GM12878 (cell line): ENCODE results near the gene PHC2. TPM values are rescaled to one million over a fixed set of nuclear protein-coding genes. Genes with fewer than 3 reads are reported as not detected.

Experiments
- ATAC-seq: fragments of 200-7000 bp; cut with Tn5 transposase; 3 replicates; pipeline ENCODE4 v1.9.1; 2020; ENCODE audit warnings: mild to moderate bottlenecking, moderate library complexity
- BruUV-seq: library from RNA; stranded (reverse); fragments of 400-500 nt; replicated peaks from 2 replicates; lab custom pipeline; 2021; lab: Mats Ljungman, UMichigan
- CTCF ChIA-PET: fragments of 300-600 bp; sonication (Branson Sonifier 250); formaldehyde crosslinking; extraction: SDS; loops from one replicate; lab custom pipeline; 2021; ENCODE audit warnings: inconsistent platforms; lab: Yijun Ruan, JAX
- POLR2A ChIA-PET: fragments of 350-600 bp; formaldehyde crosslinking; extraction: SDS; loops from one replicate; lab custom pipeline; 2021; ENCODE audit warnings: inconsistent platforms; lab: Charles Lee
- RAD21 ChIA-PET: fragments of 300-600 bp; sonication (Branson Sonifier 250); formaldehyde crosslinking; loops from one replicate; lab custom pipeline; 2023; ENCODE audit warnings: antibody characterized with exemption; ENCODE audit not compliant: unreplicated experiment; lab: Charles Lee
- SMC1A ChIA-PET: fragments of 300-600 bp; sonication (Branson Sonifier 250); formaldehyde crosslinking; loops from one replicate; lab custom pipeline; 2023; ENCODE audit not compliant: unreplicated experiment, uncharacterized antibody; lab: Charles Lee
- DNase-seq: peaks from one replicate; pipeline ENCODE4 v3.0.0-alpha.2; 2011; ENCODE audit warnings: low read depth, low spot score
- FAIRE-seq: peaks from 3 replicates; lab custom pipeline; 2011; peaks lifted over from hg19 to GRCh38; lab: Jason Lieb, UNC
- H2AFZ ChIP-seq: 2 replicates; pipeline ENCODE4 v1.6.0; 2011; ENCODE audit warnings: low read depth, low read length, control low read depth; ENCODE audit not compliant: control insufficient read depth
- H3K27ac ChIP-seq: 2 replicates; pipeline ENCODE4 v1.5.1; 2011; ENCODE audit warnings: control low read depth; ENCODE audit not compliant: control insufficient read depth, insufficient read depth
- H3K27me3 ChIP-seq, 2 experiments: replicated peaks in 1 of 2; 2 replicates each; pipeline versions ENCODE4 v1.6.0 to v1.6.1; 2011; ENCODE audit warnings: low read length in 1 of 2; ENCODE audit not compliant: control insufficient read depth in 2 of 2, insufficient read depth in 2 of 2
- H3K36me3 ChIP-seq, 2 experiments: 2 replicates each; pipeline ENCODE4 v1.5.1; 2011; ENCODE audit warnings: low read length in 1 of 2; ENCODE audit not compliant: control insufficient read depth in 2 of 2, insufficient read depth in 2 of 2
- H3K4me1 ChIP-seq: 2 replicates; pipeline ENCODE4 v1.6.1; 2011; ENCODE audit warnings: mild to moderate bottlenecking, low read length, moderate library complexity, mixed read lengths; ENCODE audit not compliant: control insufficient read depth, insufficient read depth
- H3K4me2 ChIP-seq: 2 replicates; pipeline ENCODE4 v1.6.0; 2011; ENCODE audit warnings: control low read depth; ENCODE audit not compliant: control insufficient read depth, insufficient read depth
- H3K4me3 ChIP-seq: fragments of 200-600 bp; sonication (generic); 2 replicates; pipeline ENCODE4 v1.5.1; 2016
- H3K79me2 ChIP-seq: 2 replicates; pipeline ENCODE4 v1.6.0; 2011; ENCODE audit warnings: low read length; ENCODE audit not compliant: control insufficient read depth, insufficient read depth
- H3K9ac ChIP-seq: 2 replicates; pipeline ENCODE4 v1.8.0; 2011; ENCODE audit warnings: low read length, control low read depth, mixed read lengths; ENCODE audit not compliant: control insufficient read depth, insufficient read depth
- H3K9me3 ChIP-seq: replicated peaks from 3 replicates; pipeline ENCODE4 v1.5.1; 2011; ENCODE audit warnings: mild to moderate bottlenecking, low read length; ENCODE audit not compliant: control insufficient read depth, insufficient read depth
- H4K20me1 ChIP-seq: 2 replicates; pipeline ENCODE4 v1.6.0; 2011; ENCODE audit not compliant: control insufficient read depth, insufficient read depth
- CUX1 ChIP-seq: IDR thresholded peaks from 2 replicates; pipeline ENCODE4 v1.6.1; 2012; ENCODE audit warnings: improper control_type of control experiment, low read depth, low read length; ENCODE audit not compliant: insufficient replicate concordance
- GATAD2B ChIP-seq: fragments of 450-650 bp; conservative IDR thresholded peaks from 2 replicates; pipeline ENCODE4 v1.6.1; 2017; ENCODE audit warnings: low read depth, mild to moderate bottlenecking, moderate library complexity
- IKZF2 ChIP-seq, 2 experiments: fragments of 450-650 bp; IDR thresholded peaks; 2 replicates each; pipeline ENCODE4 v1.6.1; 2017; ENCODE audit warnings: mild to moderate bottlenecking in 2 of 2, moderate library complexity in 2 of 2
- IRF4 ChIP-seq: IDR thresholded peaks from 2 replicates; pipeline ENCODE4 v1.6.1; 2011; ENCODE audit warnings: low read depth, low read length
- IRF5 ChIP-seq: fragments of 450-650 bp; IDR thresholded peaks from 2 replicates; pipeline ENCODE4 v1.6.1; 2017; ENCODE audit warnings: borderline replicate concordance
- NR2C2 ChIP-seq: IDR thresholded peaks from 2 replicates; pipeline ENCODE4 v1.6.1; 2011; ENCODE audit warnings: borderline replicate concordance, low read depth; ENCODE audit not compliant: control insufficient read depth, insufficient read length
- POLR2A ChIP-seq: IDR thresholded peaks from 2 replicates; pipeline ENCODE4 v1.6.1; 2011; ENCODE audit warnings: low read depth, mild to moderate bottlenecking, low read length
- SIN3A ChIP-seq: IDR thresholded peaks from 2 replicates; pipeline ENCODE4 v1.6.1; 2012; ENCODE audit warnings: low read depth, low read length, improper control_type of control experiment
- SIX5 ChIP-seq: IDR thresholded peaks from 2 replicates; pipeline ENCODE4 v1.6.1; 2011; ENCODE audit warnings: mild to moderate bottlenecking, low read depth, low read length, moderate library complexity; ENCODE audit not compliant: severe bottlenecking
- SP1 ChIP-seq: IDR thresholded peaks from one replicate; pipeline ENCODE4 v1.6.1; 2011; ENCODE audit warnings: low read depth, low read length
- SREBF1 ChIP-seq: IDR thresholded peaks from 2 replicates; pipeline ENCODE4 v1.6.1; 2012; ENCODE audit warnings: mild to moderate bottlenecking, low read length
- TCF12 ChIP-seq: IDR thresholded peaks from 2 replicates; pipeline ENCODE4 v1.6.1; 2011; ENCODE audit warnings: low read depth, mild to moderate bottlenecking, low read length
- ZBTB40 ChIP-seq: fragments of 450-650 bp; IDR thresholded peaks from 2 replicates; pipeline ENCODE4 v1.6.1; 2016; ENCODE audit warnings: mild to moderate bottlenecking, moderate library complexity, borderline replicate concordance
- ZNF217 ChIP-seq: fragments of 450-650 bp; IDR thresholded peaks from 2 replicates; pipeline ENCODE4 v1.6.1; 2017; ENCODE audit warnings: antibody characterized with exemption, mild to moderate bottlenecking
- WGBS: methylation state at CpG from one replicate; pipeline ENCODE4 v1.1.6; 2016; ENCODE audit warnings: low lambda C conversion rate; ENCODE audit not compliant: insufficient replicate concordance, insufficient coverage; ENCODE audit errors: missing lambda C conversion rate; 5-methylcytosine and 5-hydroxymethylcytosine counted together
- in situ Hi-C: fragments of 300-500 bp; cut with MboI; formaldehyde crosslinking; loops from 9 replicates; pipeline ENCODE4 v1.14.3; 2018; ENCODE audit warnings: mixed read lengths
- intact Hi-C: fragments of 100-400 bp; cut with micrococcal nuclease; formaldehyde crosslinking; loops from one replicate; pipeline ENCODE4 v1.14.2; 2022; ENCODE audit not compliant: unreplicated experiment
- polyA plus RNA-seq, 11 experiments: library from polyadenylated mRNA; depleted of rRNA in 4 of 11; unstranded in 6 of 11; stranded (reverse) in 5 of 11; fragments of >200 nt; fragmentation: Nextera tagmentation in 4 of 11; fragmentation: Illumina TruSeq in 1 of 11; extraction: Ambion mirVana in 4 of 11; extraction: Trizol in 1 of 11; gene quantifications; 1 replicate in 1 of 11; 2 replicates in 10 of 11; pipeline versions ENCODE4 v1.2.1 to v1.2.3, GENCODE V29; 2011 to 2016; ENCODE audit warnings: inconsistent platforms in 2 of 11, missing spikeins in 2 of 11, low read depth in 1 of 11
- total RNA-seq, 4 experiments: library from RNA; depleted of rRNA in 3 of 4; stranded (reverse); fragments of >200 nt in 3 of 4; fragmentation: Illumina TruSeq in 1 of 4; extraction: Trizol in 1 of 4; gene quantifications; 2 replicates each; pipeline versions ENCODE4 v1.2.1 to v1.2.3, GENCODE V29; 2013 to 2021

The PHC2 gene
- total and polyA plus RNA-seq, 10 of the 15 experiments (the other 5 are each of a cell fraction or from before 2014, with no cell fraction given): 2.0 to 35.9 (median 16.4) TPM

GRCh38 chr1:33323663-33324477 is 107.0 kb downstream of the PHC2 start:
- H3K9ac ChIP-seq: no peak overlapping the region
- intact Hi-C loops: no loop called here
- H3K4me3 ChIP-seq: no peak overlapping the region
- peaks cover 14 to 22% of the 10 kb centered on the region in 2 experiments; a peak in 3 of 4 replicates for H3K36me3 ChIP-seq
- ChIA-PET RAD21 (no interaction called here), SMC1A (no interaction called here), POLR2A (no interaction called here), CTCF (interaction anchor here (0.7 to 1.3 kb wide), 3 partner anchors 11 to 28 kb away, joined by 4 to 5 read pairs (median 4); no protein-coding TSS in a partner anchor)
- no peaks in the 10 kb centered on the region for H3K27me3 ChIP-seq
- DNase-seq: no peak
- H2AFZ ChIP-seq: no peak overlapping the region
- no peak overlapping the region for H3K4me2 ChIP-seq
- in situ Hi-C loops: no loop called here
- no peaks in the 10 kb centered on the region for H3K4me1 ChIP-seq
- ATAC-seq: no peak
- BruUV-seq: no TSS peak
- no peaks in the 10 kb centered on the region for H3K9me3 ChIP-seq
- no peak for FAIRE-seq
- no peaks in the 10 kb centered on the region for H4K20me1 ChIP-seq
- no peak overlapping the region for H3K27ac ChIP-seq
- WGBS: 89% methylated on average over 14 of the region's 14 CpGs
- no peaks in the 10 kb centered on the region for H3K79me2 ChIP-seq
- no peak for TF ChIP-seq IKZF2 (IDR thresholded peaks at IDR 0.05)
- no peak for TF ChIP-seq ZNF217
- no peak for TF ChIP-seq TCF12
- no peak for TF ChIP-seq SREBF1
- no peak for TF ChIP-seq IRF5
- TF ChIP-seq GATAD2B: no peak
- TF ChIP-seq NR2C2: no peak
- no peak for TF ChIP-seq POLR2A
- TF ChIP-seq ZBTB40: no peak
- no peak for TF ChIP-seq SIX5
- no peak for TF ChIP-seq IRF4
- no peak for TF ChIP-seq CUX1
- TF ChIP-seq SP1: no peak
- TF ChIP-seq SIN3A: no peak
